H9 (cell line): ENCODE measurements around the gene TTF2. TPM values are rescaled to one million over a fixed set of nuclear protein-coding genes. Genes with fewer than 3 reads are reported as not detected.

ENCODE experiments used
- DNase-seq: peaks from one replicate; pipeline ENCODE4 v3.0.0-alpha.2; 2017
- H2AFZ ChIP-seq: one replicate; pipeline ENCODE4 v1.6.1; 2013; ENCODE audit warnings: mild to moderate bottlenecking, low read length, control low read depth, moderate library complexity
- H2AK5ac ChIP-seq: 2 replicates; pipeline ENCODE4 v1.6.1; 2013; ENCODE audit warnings: low read length, control low read depth, mixed read lengths; ENCODE audit not compliant: insufficient read length
- H2BK120ac ChIP-seq: one replicate; pipeline ENCODE4 v1.6.1; 2013; ENCODE audit warnings: low read depth, mild to moderate bottlenecking, low read length, control low read depth, inconsistent platforms; ENCODE audit not compliant: poor library complexity, severe bottlenecking
- H2BK12ac ChIP-seq: 2 replicates; pipeline ENCODE4 v1.6.1; 2013; ENCODE audit warnings: low read length, control low read depth, mixed read lengths, low read depth; ENCODE audit not compliant: insufficient read length
- H2BK15ac ChIP-seq: 2 replicates; pipeline ENCODE4 v1.6.1; 2013; ENCODE audit warnings: low read depth, low read length, control low read depth
- H2BK20ac ChIP-seq: one replicate; pipeline ENCODE4 v1.6.1; 2013; ENCODE audit warnings: low read depth, mild to moderate bottlenecking, low read length, control low read depth, inconsistent platforms; ENCODE audit not compliant: poor library complexity, severe bottlenecking
- H2BK5ac ChIP-seq: 2 replicates; pipeline ENCODE4 v1.6.1; 2013; ENCODE audit warnings: low read length, control low read depth, mixed read lengths; ENCODE audit not compliant: insufficient read length
- H3K14ac ChIP-seq: 2 replicates; pipeline ENCODE4 v1.6.1; 2013; ENCODE audit warnings: low read length, control low read depth; ENCODE audit not compliant: insufficient read depth
- H3K18ac ChIP-seq: 2 replicates; pipeline ENCODE4 v1.6.1; 2013; ENCODE audit warnings: low read depth, mild to moderate bottlenecking, mixed read lengths, low read length, control low read depth; ENCODE audit not compliant: insufficient read length
- H3K23ac ChIP-seq: 2 replicates; pipeline ENCODE4 v1.6.1; 2013; ENCODE audit warnings: low read length, control low read depth, mixed read lengths, low read depth; ENCODE audit not compliant: insufficient read length
- H3K23me2 ChIP-seq: 2 replicates; pipeline ENCODE4 v1.6.1; 2013; ENCODE audit warnings: low read depth, mild to moderate bottlenecking, mixed read lengths, low read length, control low read depth; ENCODE audit not compliant: insufficient read length, poor library complexity, severe bottlenecking
- H3K27ac ChIP-seq: 2 replicates; pipeline ENCODE4 v1.5.1; 2013; ENCODE audit warnings: low read length, control low read depth, mixed read lengths, low read depth; ENCODE audit not compliant: insufficient read length
- H3K27me3 ChIP-seq: 2 replicates; pipeline ENCODE4 v1.6.1; 2013; ENCODE audit warnings: low read length, control low read depth, inconsistent platforms; ENCODE audit not compliant: insufficient read depth
- H3K4ac ChIP-seq: 2 replicates; pipeline ENCODE4 v1.6.1; 2013; ENCODE audit warnings: low read depth, mild to moderate bottlenecking, control low read depth, inconsistent platforms, low read length, moderate library complexity
- H3K4me1 ChIP-seq: 2 replicates; pipeline ENCODE4 v1.6.1; 2013; ENCODE audit warnings: low read length, control low read depth, inconsistent platforms; ENCODE audit not compliant: insufficient read depth
- H3K4me2 ChIP-seq: 2 replicates; pipeline ENCODE4 v1.6.1; 2013; ENCODE audit warnings: low read length, control low read depth, mixed read lengths; ENCODE audit not compliant: insufficient read length, insufficient read depth
- H3K56ac ChIP-seq: 2 replicates; pipeline ENCODE4 v1.6.1; 2013; ENCODE audit warnings: low read depth, mild to moderate bottlenecking, mixed read lengths, low read length, control low read depth; ENCODE audit not compliant: insufficient read length
- H3K79me1 ChIP-seq: 2 replicates; pipeline ENCODE4 v1.6.1; 2013; ENCODE audit warnings: low read depth, mild to moderate bottlenecking, moderate library complexity, low read length, control low read depth, inconsistent platforms; ENCODE audit not compliant: insufficient read depth, poor library complexity, severe bottlenecking
- H3K79me2 ChIP-seq: 2 replicates; pipeline ENCODE4 v1.6.1; 2013; ENCODE audit warnings: low read length, control low read depth, inconsistent platforms; ENCODE audit not compliant: insufficient read depth
- H3K9ac ChIP-seq: 2 replicates; pipeline ENCODE4 v1.6.1; 2013; ENCODE audit warnings: low read length, control low read depth, mixed read lengths; ENCODE audit not compliant: insufficient read length; ENCODE audit errors: extremely low read depth
- H3K9me3 ChIP-seq: one replicate; pipeline ENCODE4 v1.6.1; 2013; ENCODE audit warnings: low read depth, low read length, inconsistent platforms; ENCODE audit not compliant: control insufficient read depth
- H3T11ph ChIP-seq: one replicate; pipeline ENCODE4 v1.6.1; 2013; ENCODE audit warnings: mild to moderate bottlenecking, low read length, control low read depth, inconsistent platforms
- H4K20me1 ChIP-seq: one replicate; pipeline ENCODE4 v1.6.1; 2013; ENCODE audit not compliant: control insufficient read depth, insufficient read length, insufficient read depth
- H4K5ac ChIP-seq: 2 replicates; pipeline ENCODE4 v1.6.1; 2013; ENCODE audit warnings: low read depth, mild to moderate bottlenecking, mixed read lengths, low read length, control low read depth; ENCODE audit not compliant: insufficient read length
- H4K8ac ChIP-seq: replicated peaks from 2 replicates; pipeline ENCODE4 v1.6.1; 2013; ENCODE audit warnings: low read length, control low read depth, mixed read lengths, low read depth; ENCODE audit not compliant: insufficient read length
- H4K91ac ChIP-seq: 2 replicates; pipeline ENCODE4 v1.6.1; 2013; ENCODE audit warnings: low read depth, mild to moderate bottlenecking, moderate library complexity, mixed read lengths, low read length, control low read depth; ENCODE audit not compliant: insufficient read length
- H3K27ac Mint-ChIP-seq, 3 experiments: 2 replicates in 2 of 3; 3 replicates in 1 of 3; pipeline ENCODE4 v1.8.0; 2020 to 2021; ENCODE audit warnings: mixed read lengths in 3 of 3, mild to moderate bottlenecking in 1 of 3, moderate library complexity in 1 of 3
- H3K27me3 Mint-ChIP-seq: 2 replicates; pipeline ENCODE4 v1.8.0; 2021; ENCODE audit warnings: low read depth, mild to moderate bottlenecking, moderate library complexity, mixed read lengths
- H3K36me3 Mint-ChIP-seq, 3 experiments: 2 replicates in 2 of 3; 3 replicates in 1 of 3; pipeline ENCODE4 v1.8.0; 2020 to 2021; ENCODE audit warnings: low read depth in 3 of 3, mixed read lengths in 3 of 3; ENCODE audit not compliant: insufficient read depth in 1 of 3
- H3K4me1 Mint-ChIP-seq, 2 experiments: 2 replicates each; pipeline ENCODE4 v1.8.0; 2020; ENCODE audit warnings: mixed read lengths in 2 of 2
- H3K4me3 Mint-ChIP-seq, 2 experiments: 2 replicates in 1 of 2; 3 replicates in 1 of 2; pipeline ENCODE4 v1.8.0; 2020 to 2021; ENCODE audit warnings: mild to moderate bottlenecking in 2 of 2, mixed read lengths in 2 of 2, moderate library complexity in 1 of 2
- H3K9me3 Mint-ChIP-seq, 2 experiments: 2 replicates in 1 of 2; 3 replicates in 1 of 2; pipeline ENCODE4 v1.8.0; 2020; ENCODE audit warnings: mild to moderate bottlenecking in 2 of 2, mixed read lengths in 2 of 2, moderate library complexity in 1 of 2
- CTCF ChIP-seq: fragments of 200-600 bp; sonication (generic); conservative IDR thresholded peaks from 3 replicates; pipeline ENCODE4 v1.8.0; 2021; ENCODE audit warnings: antibody characterized with exemption, mild to moderate bottlenecking
- WGBS: extraction: QIAGEN DNeasy Blood & Tissue Kit; methylation state at CpG from one replicate; pipeline ENCODE4 v1.1.7; 2013; ENCODE audit warnings: missing lambda C conversion rate, low lambda C conversion rate, mixed read lengths; ENCODE audit not compliant: insufficient read length; ENCODE audit errors: extremely low coverage; 5-methylcytosine and 5-hydroxymethylcytosine counted together
- total RNA-seq: library from RNA; stranded (reverse); gene quantifications from 2 replicates; pipeline ENCODE4 v1.2.1, GENCODE V29; 2021

Gene TTF2
- total RNA-seq, 1 experiment from 2014 or later: 86.4 TPM

DNA sequence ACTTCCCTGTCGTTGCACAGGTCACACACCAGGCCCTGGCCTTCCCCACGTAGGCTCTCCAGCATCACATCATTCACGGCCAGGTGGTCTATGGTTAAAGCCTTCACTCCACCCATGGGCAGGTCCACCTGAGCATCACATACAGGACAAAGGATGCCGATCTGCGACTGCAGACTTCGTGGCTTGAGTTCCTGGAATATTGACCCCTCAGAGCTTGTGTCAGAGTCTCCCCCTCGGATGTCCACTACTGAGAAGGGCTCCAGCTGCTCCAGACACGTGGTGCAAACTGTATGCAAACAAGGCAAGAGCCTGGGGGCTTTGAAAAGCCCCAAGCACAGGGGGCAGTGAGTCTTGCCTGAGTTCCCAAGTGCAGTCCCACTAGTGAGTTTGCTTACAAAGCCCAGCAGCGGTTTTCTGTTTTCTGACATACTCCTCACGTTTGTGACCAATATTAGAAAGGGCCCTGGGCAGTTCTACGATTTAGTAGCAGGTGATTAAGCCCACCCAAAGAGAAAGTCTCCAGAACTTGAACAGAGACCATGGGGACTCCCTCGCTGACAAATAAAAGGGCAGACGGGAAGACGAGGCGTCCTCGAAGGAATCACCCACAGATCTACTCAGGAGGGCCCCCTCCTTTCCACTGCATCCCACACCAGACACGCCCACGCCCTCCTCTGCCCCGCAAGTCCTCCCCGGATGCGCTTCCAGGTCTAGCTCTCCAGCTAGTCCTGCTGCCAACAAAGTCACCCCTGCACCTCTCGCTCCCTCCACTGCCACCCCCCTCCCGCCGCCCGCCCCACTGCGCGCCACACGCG lies 60.9 kb downstream of the TTF2 start:
- Histone ChIP-seq H2BK5ac (no peak overlapping the region), H3K27me3 (no peaks in the 10 kb centered on the region), H2BK120ac (no peak overlapping the region), H3K18ac (peak overlapping the region; percentile 83), H3K9ac (peak overlapping the region; percentile 44), H3K9me3 (no peaks in the 10 kb centered on the region), H2BK15ac (no peak overlapping the region), H4K5ac (no peak overlapping the region), H3K56ac (no peak overlapping the region), H2BK20ac (no peak overlapping the region), H3K23ac (no peak overlapping the region), H3T11ph (no peak overlapping the region), H4K91ac (no peak overlapping the region), H2AFZ (no peak overlapping the region), H3K27ac (no peak overlapping the region), H3K4ac (no peak overlapping the region), H2BK12ac (no peak overlapping the region), H3K23me2 (peaks cover 8% of the 10 kb centered on the region), H3K4me1 (no peaks in the 10 kb centered on the region), H4K20me1 (no peaks in the 10 kb centered on the region), H3K4me2 (peak overlapping the region; percentile 53), H3K79me1 (no peaks in the 10 kb centered on the region), H4K8ac (no peak overlapping the region), H2AK5ac (no peak overlapping the region), H3K14ac (0 out of 2 replicates have a peak overlapping the region, but pooled peaks have one; percentile 46), H3K79me2 (no peaks in the 10 kb centered on the region)
- Mint-ChIP-seq H3K27me3 (no peaks in the 10 kb centered on the region; the same call in 1 of the 2 replicates), H3K4me1 (peaks cover 20 to 22% of the 10 kb centered on the region in 2 experiments), H3K36me3 (peaks cover 10 to 30% (median 25%) of the 10 kb centered on the region in 3 experiments; a peak in 6 of 7 replicates), H3K27ac (peak overlapping the region in 2 of 3 experiments; percentile 71 to 88; a peak in 3 of 7 replicates), H3K4me3 (peak overlapping the region; percentile 82 to 87), H3K9me3 (peaks cover 0 to 2% of the 10 kb centered on the region in 2 experiments; a peak in 1 of 5 replicates)
- DNase-seq: peak; percentile 34
- no peak for TF ChIP-seq CTCF
- no CpG with 5 or more reads among the region's 29 CpGs for WGBS
